ENCODE measurements around the gene JMJD7. TPM values are rescaled to one million over a fixed set of nuclear protein-coding genes. Genes with fewer than 3 reads are reported as not detected.
A peak's percentile ranks its signal among the peaks of the same experiment; 100 is the strongest.

JMJD7 gene
- total RNA-seq, 3 donors from 2014 or later, result 7.8 to 20.8 (median 8.8) TPM

DNA sequence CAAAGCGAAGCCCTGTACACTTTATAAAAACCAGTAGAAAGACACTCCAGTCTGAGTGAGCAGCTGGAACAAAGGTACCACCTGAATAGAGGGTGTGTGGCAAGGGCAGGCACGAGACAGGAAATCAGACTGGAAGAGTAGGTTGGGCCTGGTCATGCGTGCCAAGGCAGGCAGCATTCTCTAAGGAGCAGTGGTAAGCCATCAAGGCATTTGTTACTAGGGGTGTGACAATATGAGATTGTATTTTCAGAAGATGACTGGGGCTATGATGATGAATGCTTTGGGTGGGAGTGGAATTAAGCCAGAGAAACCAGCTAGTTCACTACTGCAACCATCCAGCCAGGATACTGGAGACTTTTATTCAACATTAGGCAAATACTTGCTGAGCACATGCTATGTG, 5.0 kb downstream of the JMJD7 start:
- peak overlapping the region; percentile 55 to 68 for H3K27ac ChIP-seq
- H3K4me3 ChIP-seq, result no peak overlapping the region
- peak in 1 of 3 donors; percentile 57 for TF ChIP-seq POLR2AphosphoS5 (IDR thresholded peaks at IDR 0.05)
- TF ChIP-seq, protein P1, sequence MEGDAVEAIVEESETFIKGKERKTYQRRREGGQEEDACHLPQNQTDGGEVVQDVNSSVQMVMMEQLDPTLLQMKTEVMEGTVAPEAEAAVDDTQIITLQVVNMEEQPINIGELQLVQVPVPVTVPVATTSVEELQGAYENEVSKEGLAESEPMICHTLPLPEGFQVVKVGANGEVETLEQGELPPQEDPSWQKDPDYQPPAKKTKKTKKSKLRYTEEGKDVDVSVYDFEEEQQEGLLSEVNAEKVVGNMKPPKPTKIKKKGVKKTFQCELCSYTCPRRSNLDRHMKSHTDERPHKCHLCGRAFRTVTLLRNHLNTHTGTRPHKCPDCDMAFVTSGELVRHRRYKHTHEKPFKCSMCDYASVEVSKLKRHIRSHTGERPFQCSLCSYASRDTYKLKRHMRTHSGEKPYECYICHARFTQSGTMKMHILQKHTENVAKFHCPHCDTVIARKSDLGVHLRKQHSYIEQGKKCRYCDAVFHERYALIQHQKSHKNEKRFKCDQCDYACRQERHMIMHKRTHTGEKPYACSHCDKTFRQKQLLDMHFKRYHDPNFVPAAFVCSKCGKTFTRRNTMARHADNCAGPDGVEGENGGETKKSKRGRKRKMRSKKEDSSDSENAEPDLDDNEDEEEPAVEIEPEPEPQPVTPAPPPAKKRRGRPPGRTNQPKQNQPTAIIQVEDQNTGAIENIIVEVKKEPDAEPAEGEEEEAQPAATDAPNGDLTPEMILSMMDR (IDR thresholded peaks at IDR 0.05), result no peak
- no peaks in the 10 kb centered on the region for H3K27me3 ChIP-seq
- no peaks in the 10 kb centered on the region for H3K36me3 ChIP-seq
- DNase-seq (ENCODE audit: low spot score in 2 of 2), result peak in 1 of 2 donors; percentile 70
- no peaks in the 10 kb centered on the region for H3K9me3 ChIP-seq
- intact Hi-C loops (cut with DNase I; ENCODE audit: low total_unique reads), result no loop called here
- H3K4me1 ChIP-seq, result peaks cover 0 to 6% of the 10 kb centered on the region in 2 donors

DNA sequence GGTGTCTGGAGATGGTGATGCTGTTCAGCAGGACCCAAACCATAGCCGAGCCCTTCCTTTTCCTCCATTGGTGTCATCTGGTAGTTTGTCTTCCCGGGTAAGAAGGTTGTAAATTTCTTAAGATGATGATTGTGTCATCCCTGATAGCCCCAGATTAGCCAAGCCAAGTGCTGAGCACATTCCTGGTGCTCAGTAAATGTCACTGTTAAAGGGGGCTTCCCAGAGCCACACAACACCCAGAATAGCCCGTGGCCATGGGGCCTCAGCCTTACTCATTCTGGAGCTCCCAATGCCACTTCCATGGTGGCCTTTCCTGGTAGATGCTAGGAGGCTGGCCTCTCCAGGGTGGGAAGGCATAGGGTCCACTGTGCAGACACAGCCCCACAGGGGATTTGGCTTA, 6.2 kb downstream of the JMJD7 start:
- H3K4me3 ChIP-seq, result no peak overlapping the region
- H3K27ac ChIP-seq, result no peak overlapping the region
- H3K4me1 ChIP-seq, result peaks cover 0 to 8% of the 10 kb centered on the region in 2 donors
- intact Hi-C loops (cut with DNase I; ENCODE audit: low total_unique reads), result no loop called here
- no peak for DNase-seq (ENCODE audit: low spot score in 2 of 2)
- H3K36me3 ChIP-seq, result no peaks in the 10 kb centered on the region
- TF ChIP-seq POLR2A (IDR thresholded peaks at IDR 0.05) (no peak), POLR2AphosphoS5 (IDR thresholded peaks at IDR 0.05) (no peak)
- TF ChIP-seq, protein P1 (IDR thresholded peaks at IDR 0.05), result no peak
- no peaks in the 10 kb centered on the region for H3K9me3 ChIP-seq
- H3K27me3 ChIP-seq, result no peaks in the 10 kb centered on the region

DNA sequence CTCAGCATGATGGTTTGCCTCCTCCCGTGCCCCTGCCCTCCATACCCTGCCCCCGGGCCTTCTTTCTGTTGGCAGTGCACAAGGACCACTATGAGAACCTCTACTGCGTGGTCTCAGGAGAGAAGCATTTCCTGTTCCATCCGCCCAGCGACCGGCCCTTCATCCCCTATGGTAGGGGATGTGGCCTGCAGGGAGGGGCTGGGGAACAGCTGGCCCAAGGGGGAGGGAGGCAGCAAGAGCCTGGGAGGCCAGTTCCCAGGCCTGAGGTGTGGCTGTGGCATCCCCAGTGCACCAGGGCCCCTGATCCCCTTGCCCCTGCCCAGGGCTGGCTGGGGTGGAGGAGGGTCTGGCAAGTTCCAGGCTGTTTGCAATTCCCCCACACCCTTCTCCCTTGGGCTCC, 8.2 kb downstream of the JMJD7 start:
- no peaks in the 10 kb centered on the region for H3K27me3 ChIP-seq
- no peak overlapping the region for H3K27ac ChIP-seq
- no peaks in the 10 kb centered on the region for H3K36me3 ChIP-seq
- H3K4me3 ChIP-seq, result no peak overlapping the region
- intact Hi-C loops (cut with DNase I; ENCODE audit: low total_unique reads), result no loop called here
- H3K4me1 ChIP-seq, result peaks cover 0 to 10% of the 10 kb centered on the region in 2 donors
- no peak for DNase-seq (ENCODE audit: low spot score in 2 of 2)
- no peak for TF ChIP-seq POLR2A (IDR thresholded peaks at IDR 0.05)
- no peaks in the 10 kb centered on the region for H3K9me3 ChIP-seq

DNA sequence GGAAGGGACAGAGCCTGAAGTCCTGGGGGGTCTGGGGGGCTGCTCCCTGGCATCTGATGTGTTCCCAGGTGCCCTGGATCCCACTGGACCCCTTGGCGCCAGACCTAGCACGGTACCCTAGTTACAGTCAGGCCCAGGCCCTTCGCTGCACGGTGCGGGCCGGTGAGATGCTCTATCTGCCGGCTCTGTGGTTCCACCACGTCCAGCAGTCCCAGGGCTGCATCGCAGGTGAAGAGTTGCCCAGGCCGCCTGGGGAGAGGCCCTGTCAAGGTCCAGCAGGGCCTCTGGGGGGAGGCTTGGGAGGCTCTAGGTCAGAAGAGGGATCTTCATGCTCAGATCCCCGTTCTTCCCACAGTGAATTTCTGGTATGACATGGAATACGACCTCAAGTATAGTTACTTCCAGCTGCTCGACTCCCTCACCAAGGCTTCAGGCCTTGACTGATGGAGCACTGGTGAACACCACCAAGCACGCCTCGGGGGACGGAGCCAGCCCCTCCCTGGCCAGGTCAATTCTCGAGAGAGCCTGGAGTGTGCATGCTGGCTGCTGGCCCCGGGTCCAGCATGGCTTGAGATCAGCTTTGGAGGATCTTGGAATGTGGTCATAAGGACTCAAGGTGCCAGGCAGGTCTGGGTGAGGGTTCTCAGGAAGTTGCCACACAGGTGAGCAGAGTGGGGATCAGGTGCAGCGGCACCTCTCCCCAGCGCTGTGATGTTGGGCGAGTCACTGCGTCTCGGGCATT, 9.0 kb downstream of the JMJD7 start:
- intact Hi-C loops (cut with DNase I; ENCODE audit: low total_unique reads), result no loop called here
- peak overlapping the region in 1 of 2 donors; percentile 6 for H3K27ac ChIP-seq
- no peaks in the 10 kb centered on the region for H3K27me3 ChIP-seq
- H3K36me3 ChIP-seq, result no peaks in the 10 kb centered on the region
- TF ChIP-seq POLR2AphosphoS5 (IDR thresholded peaks at IDR 0.05) (no peak), POLR2A (IDR thresholded peaks at IDR 0.05) (no peak)
- TF ChIP-seq, protein P1 (IDR thresholded peaks at IDR 0.05), result no peak
- peaks cover 0 to 10% of the 10 kb centered on the region in 2 donors for H3K4me1 ChIP-seq
- no peak overlapping the region for H3K4me3 ChIP-seq
- no peaks in the 10 kb centered on the region for H3K9me3 ChIP-seq
- no peak for DNase-seq (ENCODE audit: low spot score in 2 of 2)

DNA sequence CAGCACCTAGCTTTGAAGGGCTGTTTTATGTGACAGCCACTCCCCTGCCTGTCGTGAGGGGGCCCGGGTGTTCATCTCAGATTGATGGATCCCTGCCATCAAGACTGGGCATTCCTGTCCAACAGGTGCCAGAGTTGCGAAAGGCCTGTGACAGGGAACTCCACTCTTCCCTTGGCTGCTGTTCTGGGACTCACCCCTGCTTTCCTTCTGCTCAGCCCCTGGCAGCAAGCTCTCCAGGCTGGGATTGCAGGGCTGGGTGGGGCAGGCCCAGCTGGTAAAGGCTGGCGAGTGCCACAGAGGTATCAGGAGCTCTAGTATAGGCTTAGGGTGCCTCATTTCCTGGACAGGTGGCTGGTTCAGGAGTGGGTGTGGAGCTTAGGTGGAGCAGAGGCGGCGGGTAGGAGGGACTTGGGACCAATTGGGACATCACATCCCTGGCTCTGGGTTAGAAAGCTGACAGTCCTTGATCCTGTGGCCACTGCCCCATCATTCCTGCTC, 10.6 kb downstream of the JMJD7 start, which contains the start of gene PLA2G4B:
TSS of gene PLA2G4B (plus strand) at position 448 of the 498 bp plus-strand sequence. CDS start 67 bp downstream, outside the sequence.
- intact Hi-C loops (cut with DNase I; ENCODE audit: low total_unique reads), result no loop called here
- peak; percentile 88 to 94 for DNase-seq (ENCODE audit: low spot score in 2 of 2)
- Histone ChIP-seq H3K27ac (peak within 1 kb of the TSS; percentile 86 to 90), H3K4me1 (peaks cover 0 to 4% of the 10 kb centered on the region in 2 donors), H3K27me3 (no peaks in the 10 kb centered on the region), H3K9me3 (no peaks in the 10 kb centered on the region), H3K36me3 (no peaks in the 10 kb centered on the region), H3K4me3 (no peak within 1 kb of the TSS)
- no peak for TF ChIP-seq POLR2A (IDR thresholded peaks at IDR 0.05)
- peak; percentile 69 to 87 (median 82) for TF ChIP-seq POLR2AphosphoS5 (IDR thresholded peaks at IDR 0.05)

DNA sequence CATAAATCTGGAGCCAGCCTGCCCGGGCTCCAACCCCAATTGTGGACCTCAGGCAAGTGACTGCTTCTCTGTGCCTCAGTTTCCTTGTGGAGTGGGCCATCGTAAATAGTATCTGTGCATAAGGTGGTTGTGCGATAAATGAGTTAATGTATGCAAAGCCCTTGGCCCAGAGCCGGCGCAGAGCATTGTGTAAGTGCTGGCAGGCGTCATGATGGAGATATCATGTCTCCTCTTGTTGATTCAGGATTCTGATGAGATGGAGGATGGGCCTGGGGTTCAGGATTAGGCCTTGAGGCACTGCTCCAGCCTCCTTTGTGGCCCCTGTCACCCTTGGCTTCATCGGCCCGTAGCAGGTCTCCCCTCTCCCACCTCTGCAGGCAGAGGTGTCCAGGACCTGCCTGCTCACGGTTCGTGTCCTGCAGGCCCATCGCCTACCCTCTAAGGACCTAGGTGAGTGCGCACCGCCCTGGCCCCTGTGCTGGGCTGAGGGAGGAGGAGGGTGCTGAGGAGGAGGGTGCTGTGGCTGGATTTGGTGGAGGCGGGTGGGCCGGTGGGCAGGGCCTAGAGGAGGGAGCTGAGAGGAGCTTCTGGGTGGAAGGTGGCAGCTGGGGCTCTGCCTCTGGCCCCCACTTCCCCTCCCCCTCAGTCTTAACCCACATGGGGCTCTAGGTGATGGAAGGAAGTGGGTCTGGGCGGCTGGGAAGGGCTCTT, 12.0 kb downstream of the JMJD7 start:
- Histone ChIP-seq H3K36me3 (no peaks in the 10 kb centered on the region), H3K4me3 (no peak overlapping the region)

More for the DNA sequence above, 12.0 kb downstream of the JMJD7 start:
- peaks cover 0 to 4% of the 10 kb centered on the region in 2 donors for H3K4me1 ChIP-seq
- TF ChIP-seq, protein P1 (IDR thresholded peaks at IDR 0.05), result no peak
- TF ChIP-seq POLR2AphosphoS5 (IDR thresholded peaks at IDR 0.05) (no peak), POLR2A (IDR thresholded peaks at IDR 0.05) (no peak)
- peak overlapping the region; percentile 84 to 90 for H3K27ac ChIP-seq
- no peak for DNase-seq (ENCODE audit: low spot score in 2 of 2)
- no peaks in the 10 kb centered on the region for H3K9me3 ChIP-seq
- intact Hi-C loops (cut with DNase I; ENCODE audit: low total_unique reads), result no loop called here
- no peaks in the 10 kb centered on the region for H3K27me3 ChIP-seq

Data from breast epithelium (tissue), 4 donors.